ENCODE data around the gene GBF1. TPM values are rescaled to one million over a fixed set of nuclear protein-coding genes. Genes with fewer than 3 reads are reported as not detected.

The GBF1 gene
- total and polyA plus RNA-seq, 2 of the 13 experiments (the other 11 are each of a cell fraction or from before 2014, with no cell fraction given) = 17.1 to 21.9 TPM

DNA sequence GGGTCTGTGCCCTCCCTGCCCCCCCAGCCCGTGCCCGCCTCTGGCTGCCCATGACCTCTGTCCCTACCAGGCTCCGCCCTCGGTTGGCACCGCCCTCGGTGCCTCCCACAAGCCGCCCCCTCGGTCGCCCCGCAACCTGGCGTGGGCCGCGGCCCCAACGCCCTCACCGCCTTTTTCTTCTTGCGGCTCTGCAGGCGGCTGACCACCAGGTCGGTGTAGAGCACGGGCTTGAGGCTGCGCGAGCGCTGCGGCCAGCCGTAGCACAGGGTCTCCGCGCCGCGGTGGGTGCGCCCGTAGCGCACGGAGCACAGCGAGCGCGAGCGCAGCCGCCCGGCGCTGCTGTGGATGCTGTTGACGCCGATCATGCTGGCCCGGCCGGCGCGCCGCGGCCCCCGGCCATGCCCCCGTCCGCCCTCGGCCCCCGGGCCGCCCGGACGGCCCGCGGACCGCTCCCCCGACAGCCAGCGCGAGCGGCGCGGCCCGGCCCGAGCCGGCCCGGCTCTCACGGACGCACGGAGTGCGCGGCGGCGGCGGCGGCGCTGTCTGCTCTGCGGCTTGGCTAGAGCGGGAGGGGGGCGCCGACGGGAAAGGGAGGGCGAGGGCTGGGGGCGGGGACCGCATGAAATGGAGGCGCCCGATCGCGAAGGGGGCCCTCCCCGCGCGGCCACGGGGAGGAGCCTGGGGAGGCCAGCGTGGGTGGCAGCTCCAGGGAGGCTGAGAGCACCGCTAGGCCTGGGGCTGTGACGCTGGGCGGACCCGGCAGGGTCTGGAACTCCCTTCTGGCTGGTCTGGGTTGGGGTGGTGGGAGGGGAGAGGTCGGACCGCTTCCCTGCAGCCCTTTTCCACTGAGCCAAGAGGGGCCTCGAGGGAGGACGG lies 163.6 kb downstream of the GBF1 start (continued):
- TF ChIP-seq, protein P1, sequence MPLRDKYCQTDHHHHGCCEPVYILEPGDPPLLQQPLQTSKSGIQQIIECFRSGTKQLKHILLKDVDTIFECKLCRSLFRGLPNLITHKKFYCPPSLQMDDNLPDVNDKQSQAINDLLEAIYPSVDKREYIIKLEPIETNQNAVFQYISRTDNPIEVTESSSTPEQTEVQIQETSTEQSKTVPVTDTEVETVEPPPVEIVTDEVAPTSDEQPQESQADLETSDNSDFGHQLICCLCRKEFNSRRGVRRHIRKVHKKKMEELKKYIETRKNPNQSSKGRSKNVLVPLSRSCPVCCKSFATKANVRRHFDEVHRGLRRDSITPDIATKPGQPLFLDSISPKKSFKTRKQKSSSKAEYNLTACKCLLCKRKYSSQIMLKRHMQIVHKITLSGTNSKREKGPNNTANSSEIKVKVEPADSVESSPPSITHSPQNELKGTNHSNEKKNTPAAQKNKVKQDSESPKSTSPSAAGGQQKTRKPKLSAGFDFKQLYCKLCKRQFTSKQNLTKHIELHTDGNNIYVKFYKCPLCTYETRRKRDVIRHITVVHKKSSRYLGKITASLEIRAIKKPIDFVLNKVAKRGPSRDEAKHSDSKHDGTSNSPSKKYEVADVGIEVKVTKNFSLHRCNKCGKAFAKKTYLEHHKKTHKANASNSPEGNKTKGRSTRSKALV (CRISPR knock-in tag; IDR thresholded peaks at IDR 0.05) = peak; percentile 83
- TF ChIP-seq, protein P2, sequence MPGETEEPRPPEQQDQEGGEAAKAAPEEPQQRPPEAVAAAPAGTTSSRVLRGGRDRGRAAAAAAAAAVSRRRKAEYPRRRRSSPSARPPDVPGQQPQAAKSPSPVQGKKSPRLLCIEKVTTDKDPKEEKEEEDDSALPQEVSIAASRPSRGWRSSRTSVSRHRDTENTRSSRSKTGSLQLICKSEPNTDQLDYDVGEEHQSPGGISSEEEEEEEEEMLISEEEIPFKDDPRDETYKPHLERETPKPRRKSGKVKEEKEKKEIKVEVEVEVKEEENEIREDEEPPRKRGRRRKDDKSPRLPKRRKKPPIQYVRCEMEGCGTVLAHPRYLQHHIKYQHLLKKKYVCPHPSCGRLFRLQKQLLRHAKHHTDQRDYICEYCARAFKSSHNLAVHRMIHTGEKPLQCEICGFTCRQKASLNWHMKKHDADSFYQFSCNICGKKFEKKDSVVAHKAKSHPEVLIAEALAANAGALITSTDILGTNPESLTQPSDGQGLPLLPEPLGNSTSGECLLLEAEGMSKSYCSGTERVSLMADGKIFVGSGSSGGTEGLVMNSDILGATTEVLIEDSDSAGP (CRISPR knock-in tag; IDR thresholded peaks at IDR 0.05; ENCODE audit: borderline replicate concordance) = peak; percentile 35; the same call in 1 of the 2 replicates
- TF ChIP-seq, protein P3, sequence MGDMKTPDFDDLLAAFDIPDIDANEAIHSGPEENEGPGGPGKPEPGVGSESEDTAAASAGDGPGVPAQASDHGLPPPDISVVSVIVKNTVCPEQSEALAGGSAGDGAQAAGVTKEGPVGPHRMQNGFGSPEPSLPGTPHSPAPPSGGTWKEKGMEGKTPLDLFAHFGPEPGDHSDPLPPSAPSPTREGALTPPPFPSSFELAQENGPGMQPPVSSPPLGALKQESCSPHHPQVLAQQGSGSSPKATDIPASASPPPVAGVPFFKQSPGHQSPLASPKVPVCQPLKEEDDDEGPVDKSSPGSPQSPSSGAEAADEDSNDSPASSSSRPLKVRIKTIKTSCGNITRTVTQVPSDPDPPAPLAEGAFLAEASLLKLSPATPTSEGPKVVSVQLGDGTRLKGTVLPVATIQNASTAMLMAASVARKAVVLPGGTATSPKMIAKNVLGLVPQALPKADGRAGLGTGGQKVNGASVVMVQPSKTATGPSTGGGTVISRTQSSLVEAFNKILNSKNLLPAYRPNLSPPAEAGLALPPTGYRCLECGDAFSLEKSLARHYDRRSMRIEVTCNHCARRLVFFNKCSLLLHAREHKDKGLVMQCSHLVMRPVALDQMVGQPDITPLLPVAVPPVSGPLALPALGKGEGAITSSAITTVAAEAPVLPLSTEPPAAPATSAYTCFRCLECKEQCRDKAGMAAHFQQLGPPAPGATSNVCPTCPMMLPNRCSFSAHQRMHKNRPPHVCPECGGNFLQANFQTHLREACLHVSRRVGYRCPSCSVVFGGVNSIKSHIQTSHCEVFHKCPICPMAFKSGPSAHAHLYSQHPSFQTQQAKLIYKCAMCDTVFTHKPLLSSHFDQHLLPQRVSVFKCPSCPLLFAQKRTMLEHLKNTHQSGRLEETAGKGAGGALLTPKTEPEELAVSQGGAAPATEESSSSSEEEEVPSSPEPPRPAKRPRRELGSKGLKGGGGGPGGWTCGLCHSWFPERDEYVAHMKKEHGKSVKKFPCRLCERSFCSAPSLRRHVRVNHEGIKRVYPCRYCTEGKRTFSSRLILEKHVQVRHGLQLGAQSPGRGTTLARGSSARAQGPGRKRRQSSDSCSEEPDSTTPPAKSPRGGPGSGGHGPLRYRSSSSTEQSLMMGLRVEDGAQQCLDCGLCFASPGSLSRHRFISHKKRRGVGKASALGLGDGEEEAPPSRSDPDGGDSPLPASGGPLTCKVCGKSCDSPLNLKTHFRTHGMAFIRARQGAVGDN (CRISPR knock-in tag; IDR thresholded peaks at IDR 0.05) = peak; percentile 38; the same call in 1 of the 2 replicates
- TF ChIP-seq, protein P4, sequence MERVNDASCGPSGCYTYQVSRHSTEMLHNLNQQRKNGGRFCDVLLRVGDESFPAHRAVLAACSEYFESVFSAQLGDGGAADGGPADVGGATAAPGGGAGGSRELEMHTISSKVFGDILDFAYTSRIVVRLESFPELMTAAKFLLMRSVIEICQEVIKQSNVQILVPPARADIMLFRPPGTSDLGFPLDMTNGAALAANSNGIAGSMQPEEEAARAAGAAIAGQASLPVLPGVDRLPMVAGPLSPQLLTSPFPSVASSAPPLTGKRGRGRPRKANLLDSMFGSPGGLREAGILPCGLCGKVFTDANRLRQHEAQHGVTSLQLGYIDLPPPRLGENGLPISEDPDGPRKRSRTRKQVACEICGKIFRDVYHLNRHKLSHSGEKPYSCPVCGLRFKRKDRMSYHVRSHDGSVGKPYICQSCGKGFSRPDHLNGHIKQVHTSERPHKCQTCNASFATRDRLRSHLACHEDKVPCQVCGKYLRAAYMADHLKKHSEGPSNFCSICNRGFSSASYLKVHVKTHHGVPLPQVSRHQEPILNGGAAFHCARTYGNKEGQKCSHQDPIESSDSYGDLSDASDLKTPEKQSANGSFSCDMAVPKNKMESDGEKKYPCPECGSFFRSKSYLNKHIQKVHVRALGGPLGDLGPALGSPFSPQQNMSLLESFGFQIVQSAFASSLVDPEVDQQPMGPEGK (CRISPR knock-in tag; IDR thresholded peaks at IDR 0.05) = 0 out of 2 replicates have a peak, but pooled peaks have one; percentile 36
- no peak for TF ChIP-seq KAT8 (CRISPR knock-in tag; IDR thresholded peaks at IDR 0.05)
